Renal cortex interstitium (tissue), 15 donors: ENCODE results near the gene GABRB1. TPM values are rescaled to one million over a fixed set of nuclear protein-coding genes. Genes with fewer than 3 reads are reported as not detected.

Source experiments
- DNase-seq, 11 donors: peaks; one replicate each; pipeline ENCODE4 v3.0.0-alpha.2; 2013; ENCODE audit warnings: low read depth in 9 of 11, low spot score in 4 of 11; ENCODE audit errors: extremely low read depth in 1 of 11
- long read RNA-seq, 16 experiments: transcript quantifications; one replicate each; lab custom pipeline, GENCODE V29; 2026
- polyA plus RNA-seq, 3 donors: library from polyadenylated mRNA; unstranded; fragments of 120-200 nt; gene quantifications; one replicate each; pipeline ENCODE4 v1.2.1, GENCODE V29; 2013; ENCODE audit not compliant: insufficient read length in 3 of 3

The GABRB1 gene
- under 1 TPM; 0.36 to 0.85 (median 0.67) TPM for polyA plus RNA-seq
- long read RNA-seq, donor 1, result 0 reads
- long read RNA-seq, donor 2, result 0 reads
- long read RNA-seq, donor 3, result 0 reads
- long read RNA-seq, donor 4, result 0 reads
- long read RNA-seq, donor 5, result 0 reads
- long read RNA-seq, donor 6, result 0 reads
- long read RNA-seq, donor 7, partial matches to known transcripts, result 0 of 1 reads
- long read RNA-seq, donor 7, other reads (novel, unspliced or antisense), result 0 of 1 reads
- long read RNA-seq, donor 8, result 0 reads
- long read RNA-seq, donor 9, result 0 reads
- long read RNA-seq, donor 10, result 0 reads
- long read RNA-seq, donor 11, result 0 reads
- long read RNA-seq, donor 12, result 0 reads
- long read RNA-seq, donor 13, result 0 reads
- long read RNA-seq, donor 14, result 0 reads
- long read RNA-seq, donor 15, result 0 reads
- long read RNA-seq, donor 16, result 0 reads

- peak in 8 of 11 donors; percentile 39 to 76 (median 54) for DNase-seq
Measured at GRCh38 chr4:47031011-47031678, at the start of gene GABRB1. TSS of gene GABRB1 (plus strand) at chr4:47031567.

GRCh38 chr4:46984781-46985180 lies 46.6 kb upstream of the GABRB1 start:
- DNase-seq, result no peak

GRCh38 chr4:46986922-46987638 lies 44.3 kb upstream of the GABRB1 start:
- no peak for DNase-seq

GRCh38 chr4:46992338-46992737 lies 39.0 kb upstream of the GABRB1 start:
- no peak for DNase-seq

GRCh38 chr4:46993075-46994006 lies 38.0 kb upstream of the GABRB1 start, which contains the start of gene GABRA4:
TSS of gene GABRA4 (minus strand) at chr4:46993581. CDS start at chr4:46993424, 157 bp downstream.
- peak in 1 of 11 donors; percentile 9 for DNase-seq

GRCh38 chr4:46994007-46994405 lies 37.4 kb upstream of the GABRB1 start:
- DNase-seq, result no peak

- DNase-seq, result no peak
Measured at GRCh38 chr4:46999566-46999965, 31.8 kb upstream of the GABRB1 start.

- no peak for DNase-seq
Measured at GRCh38 chr4:47000406-47000805, 31.0 kb upstream of the GABRB1 start.

GRCh38 chr4:47002580-47002979 lies 28.8 kb upstream of the GABRB1 start:
- no peak for DNase-seq

- DNase-seq, result no peak
Measured at GRCh38 chr4:47010347-47010911, 20.9 kb upstream of the GABRB1 start.

- DNase-seq, result no peak
Measured at GRCh38 chr4:47010912-47011446, 20.4 kb upstream of the GABRB1 start.

GRCh38 chr4:47012676-47013075 lies 18.7 kb upstream of the GABRB1 start:
- DNase-seq, result no peak

GRCh38 chr4:47013373-47013772 lies 18.0 kb upstream of the GABRB1 start:
- DNase-seq, result no peak

GRCh38 chr4:47017081-47017480 lies 14.3 kb upstream of the GABRB1 start:
- no peak for DNase-seq

- no peak for DNase-seq
Measured at GRCh38 chr4:47017494-47017893, 13.9 kb upstream of the GABRB1 start.

GRCh38 chr4:47031751-47032404 lies 511 bp downstream of the GABRB1 start:
- DNase-seq, result peak in 3 of 11 donors; percentile 3 to 31 (median 7)

- peak in 7 of 11 donors; percentile 35 to 65 (median 51) for DNase-seq
Measured at GRCh38 chr4:47032405-47033106, 1.2 kb downstream of the GABRB1 start.
